Ovary (tissue), 9 donors: ENCODE results near the gene SHISA8. TPM values are rescaled to one million over a fixed set of nuclear protein-coding genes. Genes with fewer than 3 reads are reported as not detected.

ENCODE experiments used
- DNase-seq, 5 donors: peaks; one replicate each; pipeline ENCODE4 v3.0.0-alpha.2; 2019 to 2020
- H3K27ac ChIP-seq, 2 donors: fragments of 200-600 bp; one replicate each; pipeline versions ENCODE4 v1.5.1 to v1.8.0; 2019 to 2022
- H3K27me3 ChIP-seq: fragments of 200-600 bp; one replicate; pipeline ENCODE4 v1.8.0; 2022
- H3K36me3 ChIP-seq: fragments of 200-600 bp; sonication (generic); one replicate; pipeline ENCODE4 v1.5.1; 2019
- H3K4me1 ChIP-seq: one replicate; pipeline ENCODE4 v1.8.1; 2013; ENCODE audit warnings: mild to moderate bottlenecking, moderate library complexity; ENCODE audit not compliant: insufficient read depth
- H3K4me3 ChIP-seq: fragments of 200-600 bp; sonication (generic); one replicate; pipeline ENCODE4 v1.5.1; 2017
- H3K9me3 ChIP-seq, 2 donors: fragments of 200-600 bp in 1 of 2; sonication (generic) in 1 of 2; one replicate each; pipeline versions ENCODE4 v1.5.1 to v1.8.1; 2013 to 2019; ENCODE audit warnings: mild to moderate bottlenecking in 1 of 2, moderate library complexity in 1 of 2
- EP300 ChIP-seq: sonication (generic); formaldehyde crosslinking; IDR thresholded peaks from one replicate; pipeline ENCODE4 v1.6.1; 2017; ENCODE audit warnings: antibody characterized with exemption
- POLR2A ChIP-seq: fragments of 450-650 bp; IDR thresholded peaks from one replicate; pipeline ENCODE4 v1.6.1; 2017; ENCODE audit warnings: antibody characterized with exemption, mild to moderate bottlenecking, moderate library complexity
- WGBS, 3 donors: extraction: QIAGEN DNeasy Blood & Tissue Kit in 1 of 3; methylation state at CpG; one replicate each; pipeline versions ENCODE4 v1.1.5 to v1.1.7; 2013 to 2017; 5-methylcytosine and 5-hydroxymethylcytosine counted together
- intact Hi-C, 4 donors: fragments of 100-400 bp; cut with DNase I; formaldehyde crosslinking; loops; one replicate each; pipeline versions ENCODE4 v1.11.0 to v1.15.1; 2022 to 2023
- polyA plus RNA-seq, 2 donors: library from polyadenylated mRNA; stranded (reverse); fragments of 200-250 nt in 1 of 2; fragments of 350-450 nt in 1 of 2; fragmentation: Illumina TruSeq in 1 of 2; extraction: RNeasy Lipid Tissue Mini Kit (QIAGEN cat#74804) in 1 of 2; gene quantifications; one replicate each; pipeline ENCODE4 v1.2.3, GENCODE V29; 2013 to 2014
- total RNA-seq, 7 donors: library from RNA; depleted of rRNA in 2 of 7; stranded (reverse); fragments of >200 nt in 2 of 7; fragmentation: NEBNext Ultra II Directional in 3 of 7; extraction: Animal tissue kit (Norgen Biotek cat#: 25700) in 3 of 7; gene quantifications; one replicate each; pipeline versions ENCODE4 v1.1.0 to v1.2.4, GENCODE V29; 2016 to 2023
- TF ChIP-seq, protein P1 (sequence below), 3 donors: fragments of 450-650 bp in 2 of 3; fragments of 200-600 bp in 1 of 3; IDR thresholded peaks; one replicate each; pipeline versions ENCODE4 v1.5.1 to v1.8.0; 2016 to 2022; ENCODE audit warnings: antibody characterized with exemption in 3 of 3, mild to moderate bottlenecking in 1 of 3
- donor health status: DM: no; HTN: no; CAD: no; lungs with moderate emphysema.
- donor health status: DM: no; HTN: no; CAD: no.
- donor health status: Bipolar disorder and iron deficiency.
- donor health status: DM: yes; HTN: yes; CAD: no.
- donor health status: DM: no; HTN: no; CAD: no.
- donor health status: DM: yes; HTN: yes; CAD: no.

Gene SHISA8
- total and polyA plus RNA-seq, 9 donors: 0.46 TPM; not detected in 8

DNA sequence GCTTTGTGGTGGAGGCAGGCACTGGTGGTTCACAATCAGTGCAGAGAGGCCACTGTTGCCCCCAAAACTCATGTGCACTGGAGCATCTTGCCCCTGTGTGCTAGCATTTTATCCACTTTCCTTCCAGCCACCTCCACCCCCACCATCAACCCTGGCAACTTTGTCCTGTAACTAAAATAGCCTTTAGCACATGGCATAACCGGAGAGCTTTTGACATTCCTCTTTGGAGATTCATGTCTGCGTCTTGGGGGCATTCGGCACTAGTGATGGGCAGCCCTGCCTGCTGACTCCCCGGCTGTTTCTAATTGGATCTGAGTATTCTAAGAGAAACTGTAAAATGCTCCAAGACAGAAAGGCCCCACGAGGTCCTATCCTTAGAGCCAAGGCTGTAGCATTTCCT lies 15.8 kb downstream of the SHISA8 start:
- Histone ChIP-seq H3K9me3 (no peaks in the 10 kb centered on the region), H3K4me1 (no peaks in the 10 kb centered on the region), H3K27me3 (no peaks in the 10 kb centered on the region), H3K4me3 (no peak overlapping the region), H3K27ac (no peak overlapping the region), H3K36me3 (no peaks in the 10 kb centered on the region)
- DNase-seq: no peak
- intact Hi-C loops: no loop called here
- 82 to 88% (median 83%) methylated on average over 5 of the region's 5 CpGs for whole genome bisulfite sequencing, 3 donors
- TF ChIP-seq, protein P1, sequence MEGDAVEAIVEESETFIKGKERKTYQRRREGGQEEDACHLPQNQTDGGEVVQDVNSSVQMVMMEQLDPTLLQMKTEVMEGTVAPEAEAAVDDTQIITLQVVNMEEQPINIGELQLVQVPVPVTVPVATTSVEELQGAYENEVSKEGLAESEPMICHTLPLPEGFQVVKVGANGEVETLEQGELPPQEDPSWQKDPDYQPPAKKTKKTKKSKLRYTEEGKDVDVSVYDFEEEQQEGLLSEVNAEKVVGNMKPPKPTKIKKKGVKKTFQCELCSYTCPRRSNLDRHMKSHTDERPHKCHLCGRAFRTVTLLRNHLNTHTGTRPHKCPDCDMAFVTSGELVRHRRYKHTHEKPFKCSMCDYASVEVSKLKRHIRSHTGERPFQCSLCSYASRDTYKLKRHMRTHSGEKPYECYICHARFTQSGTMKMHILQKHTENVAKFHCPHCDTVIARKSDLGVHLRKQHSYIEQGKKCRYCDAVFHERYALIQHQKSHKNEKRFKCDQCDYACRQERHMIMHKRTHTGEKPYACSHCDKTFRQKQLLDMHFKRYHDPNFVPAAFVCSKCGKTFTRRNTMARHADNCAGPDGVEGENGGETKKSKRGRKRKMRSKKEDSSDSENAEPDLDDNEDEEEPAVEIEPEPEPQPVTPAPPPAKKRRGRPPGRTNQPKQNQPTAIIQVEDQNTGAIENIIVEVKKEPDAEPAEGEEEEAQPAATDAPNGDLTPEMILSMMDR (IDR thresholded peaks at IDR 0.05): no peak
- TF ChIP-seq POLR2A: no peak
- TF ChIP-seq EP300: no peak

DNA sequence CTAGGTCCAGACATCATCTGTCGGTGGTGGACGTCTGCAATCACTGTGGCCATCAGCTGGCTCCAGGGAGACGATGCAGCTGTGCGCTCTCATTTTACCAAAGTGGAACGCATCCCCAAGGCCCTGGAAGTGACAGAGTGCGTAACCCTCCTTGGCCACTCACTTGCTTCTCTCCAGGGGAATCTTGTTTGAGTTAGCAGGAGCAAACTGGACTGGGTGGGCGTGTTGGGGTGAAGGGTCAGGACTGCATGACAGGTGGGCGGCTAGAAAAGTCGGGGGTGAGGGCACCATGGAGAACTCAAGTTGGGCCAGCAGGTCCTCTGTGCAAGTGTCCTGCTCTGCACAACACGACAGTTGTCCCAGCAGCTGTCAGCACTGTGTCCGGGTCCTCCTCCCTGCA lies 16.2 kb downstream of the SHISA8 start:
- no peaks in the 10 kb centered on the region for H3K36me3 ChIP-seq
- no peaks in the 10 kb centered on the region for H3K27me3 ChIP-seq
- 80 to 85% (median 85%) methylated on average over 11 of the region's 11 CpGs for WGBS, 3 donors

DNA sequence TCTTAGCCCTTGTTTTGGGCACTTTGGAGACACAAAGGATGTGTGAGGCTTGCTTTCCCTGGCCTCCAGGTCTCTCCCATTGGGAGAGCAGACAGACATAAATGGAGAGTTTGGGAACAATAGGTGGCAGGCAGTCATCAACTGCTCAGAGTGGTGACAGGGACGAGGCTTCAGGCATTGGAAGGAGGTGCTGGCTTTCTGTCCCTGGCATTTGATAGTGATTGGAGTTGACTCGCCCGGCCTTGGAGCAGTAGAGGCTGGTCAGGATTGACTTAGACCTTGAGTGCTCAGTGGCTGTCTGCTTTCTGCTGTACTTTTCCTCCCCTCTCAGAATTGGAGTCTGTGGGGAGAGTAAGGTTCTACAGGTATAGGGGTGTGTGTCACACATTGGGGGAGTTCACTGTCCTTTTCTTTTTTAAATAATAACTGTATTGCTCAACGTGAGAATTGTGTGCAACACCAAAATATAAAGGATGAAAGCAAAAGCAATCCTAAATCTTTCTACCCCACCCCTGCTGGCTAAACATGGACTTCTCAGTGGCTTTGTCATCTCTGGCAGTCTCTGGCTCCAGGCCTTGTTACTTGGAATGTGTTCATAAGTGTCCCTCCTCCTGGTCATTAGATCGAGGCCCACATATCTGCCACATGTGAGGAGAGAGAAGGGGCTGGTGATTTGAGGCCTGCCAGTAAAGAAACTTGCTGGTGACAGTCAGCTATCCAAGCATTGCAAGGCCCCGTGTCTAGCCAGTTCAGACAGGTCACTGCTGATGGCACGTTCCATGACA lies 21.1 kb downstream of the SHISA8 start:
- Histone ChIP-seq H3K36me3 (no peaks in the 10 kb centered on the region), H3K4me1 (no peaks in the 10 kb centered on the region), H3K27me3 (no peaks in the 10 kb centered on the region), H3K4me3 (no peak overlapping the region), H3K27ac (no peak overlapping the region), H3K9me3 (no peaks in the 10 kb centered on the region)
- WGBS, 3 donors: 83 to 85% (median 84%) methylated on average over 7 of the region's 7 CpGs
- DNase-seq: no peak
- intact Hi-C loops: no loop called here
- TF ChIP-seq EP300 (no peak), POLR2A (no peak)
- TF ChIP-seq, protein P1 (IDR thresholded peaks at IDR 0.05): no peak

More for the DNA sequence above, 16.2 kb downstream of the SHISA8 start:
- no peak overlapping the region for H3K27ac ChIP-seq
- intact Hi-C loops: no loop called here
- no peak for DNase-seq
- TF ChIP-seq EP300: no peak
- TF ChIP-seq, protein P1 (IDR thresholded peaks at IDR 0.05): no peak
- TF ChIP-seq POLR2A: no peak
- no peaks in the 10 kb centered on the region for H3K9me3 ChIP-seq
- no peak overlapping the region for H3K4me3 ChIP-seq
- no peaks in the 10 kb centered on the region for H3K4me1 ChIP-seq

GRCh38 chr22:41892721-41893120 lies 22.2 kb downstream of the SHISA8 start:
- no peak overlapping the region for H3K27ac ChIP-seq
- TF ChIP-seq EP300 (no peak), POLR2A (no peak)
- TF ChIP-seq, protein P1 (IDR thresholded peaks at IDR 0.05): no peak

More at GRCh38 chr22:41892721-41893120, 22.2 kb downstream of the SHISA8 start:
- H3K4me1 ChIP-seq: no peaks in the 10 kb centered on the region
- H3K9me3 ChIP-seq: no peaks in the 10 kb centered on the region
- intact Hi-C loops: no loop called here
- WGBS, 3 donors: 77 to 88% (median 88%) methylated on average over 4 of the region's 4 CpGs
- no peaks in the 10 kb centered on the region for H3K36me3 ChIP-seq
- DNase-seq: no peak
- no peaks in the 10 kb centered on the region for H3K27me3 ChIP-seq
- no peak overlapping the region for H3K4me3 ChIP-seq
